ENCODE results near the gene ENOX1.

The ENOX1 gene

DNA sequence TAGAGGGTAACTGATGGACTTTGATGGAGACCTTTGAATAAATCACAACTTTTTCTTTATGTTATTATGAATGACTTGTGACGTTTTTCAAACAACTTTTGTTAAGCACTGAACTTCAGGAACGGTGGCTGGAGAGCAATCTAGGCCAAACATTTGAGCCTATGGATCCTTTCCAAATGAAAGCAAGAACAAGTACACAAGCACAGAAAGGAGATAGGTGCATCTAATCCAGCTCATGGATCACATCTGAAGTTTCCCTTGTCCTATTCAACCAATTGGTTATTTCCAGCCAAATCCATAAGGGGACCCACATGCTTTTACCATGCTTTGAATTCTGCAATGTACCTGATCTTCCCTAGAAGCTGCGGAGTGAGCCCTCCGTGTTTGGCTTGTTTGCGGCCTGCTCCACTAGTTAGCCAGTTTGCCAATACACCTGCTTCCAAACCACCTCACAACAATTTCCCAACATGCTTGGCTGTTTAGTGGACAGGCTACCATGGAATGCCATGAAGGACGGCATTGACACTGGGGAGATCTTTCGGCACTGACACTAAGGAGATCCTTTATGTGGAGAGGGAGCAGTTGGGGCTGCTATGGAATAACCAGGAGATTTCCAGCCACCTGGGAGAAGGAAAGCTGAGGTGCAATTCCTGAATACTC lies 447.5 kb downstream of the ENOX1 start:
- no peak for DNase-seq

DNA sequence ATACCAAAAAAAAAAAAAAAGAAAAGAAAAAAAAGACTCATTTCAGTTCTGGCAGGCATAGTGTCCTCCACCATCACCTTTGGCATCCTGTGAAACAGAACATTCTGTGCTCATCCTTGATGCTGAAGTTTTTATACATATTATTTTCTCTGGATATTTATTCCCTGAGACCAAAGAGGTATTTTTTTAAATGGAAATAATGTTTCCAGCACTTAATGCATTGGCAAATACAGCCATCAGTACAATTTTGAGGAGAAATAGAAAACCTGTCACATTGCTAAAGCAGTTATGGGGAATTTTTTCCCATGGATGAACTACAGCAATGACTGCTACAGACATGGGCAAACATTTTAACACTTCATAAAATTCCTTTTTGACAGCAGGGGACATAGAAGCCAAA lies 451.0 kb downstream of the ENOX1 start:
- no peak for DNase-seq

- no peak for DNase-seq
Observed at GRCh38 chr13:43333176-43333575, 453.6 kb downstream of the ENOX1 start.

DNA sequence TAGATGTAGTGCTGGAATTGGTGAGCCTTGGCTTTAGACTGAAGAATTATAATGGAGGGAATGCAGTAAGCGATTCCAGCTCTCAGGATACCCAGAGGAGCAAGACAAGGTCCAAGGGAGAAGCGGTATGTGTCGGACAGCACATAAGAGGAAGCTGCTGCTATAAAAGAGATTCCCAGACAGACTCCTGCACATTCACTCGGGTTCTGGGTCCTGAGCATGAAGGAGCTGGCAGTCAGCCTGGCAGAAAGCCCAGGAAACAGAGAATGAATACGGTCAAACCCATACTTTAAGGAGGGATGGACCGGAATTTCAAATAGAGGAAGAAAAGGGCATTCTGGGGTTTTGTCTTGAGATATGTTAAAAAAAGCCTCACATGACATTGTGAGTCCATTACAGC lies 455.1 kb downstream of the ENOX1 start:
- DNase-seq, result no peak

DNA sequence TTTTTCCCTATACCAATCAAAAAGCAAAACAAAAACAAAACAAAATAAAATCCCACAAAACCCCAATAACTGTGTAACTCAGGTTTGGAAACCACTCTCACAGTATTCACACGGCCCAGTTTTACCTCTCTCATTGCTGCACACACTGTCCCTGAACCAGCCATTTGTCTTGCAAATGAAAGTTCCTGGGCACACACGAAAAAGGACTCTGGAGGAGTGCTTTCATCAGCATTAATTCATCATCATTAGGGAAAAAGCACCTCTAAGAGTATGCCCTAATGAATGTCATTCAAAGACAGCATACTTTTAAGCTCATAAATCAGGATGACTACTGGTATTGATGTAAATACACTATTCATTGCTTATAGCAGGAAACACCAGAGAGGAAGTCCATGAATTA lies 457.1 kb downstream of the ENOX1 start:
- no peak for DNase-seq

DNA sequence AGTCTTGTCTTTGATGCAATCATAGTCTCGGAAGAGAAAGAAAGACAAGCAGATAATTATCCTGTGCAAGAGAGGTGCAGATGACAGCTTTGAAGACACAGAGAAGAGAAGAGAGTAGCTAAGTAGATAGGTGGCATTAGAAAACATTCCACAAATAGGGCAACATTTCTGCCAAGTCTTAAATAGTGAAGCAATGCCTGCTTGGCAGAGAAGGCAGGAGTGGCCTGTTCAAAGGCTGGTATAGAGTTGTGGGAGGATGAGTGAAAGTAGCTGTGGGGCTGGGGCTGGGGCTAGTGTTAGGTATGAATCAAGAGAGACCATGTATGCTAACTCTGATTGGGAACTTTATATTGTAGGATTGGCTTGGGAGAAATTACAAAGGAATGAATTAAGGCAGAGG lies 457.9 kb downstream of the ENOX1 start:
- DNase-seq, result no peak

- no peak for DNase-seq
Observed at GRCh38 chr13:43326100-43326499, 460.7 kb downstream of the ENOX1 start.

- no peak for DNase-seq
Observed at GRCh38 chr13:43325636-43326035, 461.1 kb downstream of the ENOX1 start.

DNA sequence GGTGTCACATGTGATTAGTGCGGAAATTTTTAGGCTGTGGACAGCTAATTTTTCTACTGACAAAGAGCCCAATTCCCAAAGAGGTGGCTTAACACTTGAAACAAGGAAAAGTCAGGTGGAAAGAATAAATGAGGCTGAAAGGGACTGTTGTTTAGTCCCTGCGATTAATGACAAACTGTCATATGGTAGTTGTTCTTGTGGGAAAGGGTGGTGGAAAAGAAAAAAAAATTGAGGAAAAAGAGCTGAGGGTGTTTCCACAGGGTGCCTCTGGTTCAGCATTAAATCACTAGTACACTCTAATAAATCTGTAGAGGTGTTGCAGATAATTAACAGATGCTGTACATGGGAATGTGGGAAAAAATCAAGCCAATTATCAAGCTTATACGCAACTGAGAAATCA lies 462.6 kb downstream of the ENOX1 start:
- DNase-seq, result no peak

DNA sequence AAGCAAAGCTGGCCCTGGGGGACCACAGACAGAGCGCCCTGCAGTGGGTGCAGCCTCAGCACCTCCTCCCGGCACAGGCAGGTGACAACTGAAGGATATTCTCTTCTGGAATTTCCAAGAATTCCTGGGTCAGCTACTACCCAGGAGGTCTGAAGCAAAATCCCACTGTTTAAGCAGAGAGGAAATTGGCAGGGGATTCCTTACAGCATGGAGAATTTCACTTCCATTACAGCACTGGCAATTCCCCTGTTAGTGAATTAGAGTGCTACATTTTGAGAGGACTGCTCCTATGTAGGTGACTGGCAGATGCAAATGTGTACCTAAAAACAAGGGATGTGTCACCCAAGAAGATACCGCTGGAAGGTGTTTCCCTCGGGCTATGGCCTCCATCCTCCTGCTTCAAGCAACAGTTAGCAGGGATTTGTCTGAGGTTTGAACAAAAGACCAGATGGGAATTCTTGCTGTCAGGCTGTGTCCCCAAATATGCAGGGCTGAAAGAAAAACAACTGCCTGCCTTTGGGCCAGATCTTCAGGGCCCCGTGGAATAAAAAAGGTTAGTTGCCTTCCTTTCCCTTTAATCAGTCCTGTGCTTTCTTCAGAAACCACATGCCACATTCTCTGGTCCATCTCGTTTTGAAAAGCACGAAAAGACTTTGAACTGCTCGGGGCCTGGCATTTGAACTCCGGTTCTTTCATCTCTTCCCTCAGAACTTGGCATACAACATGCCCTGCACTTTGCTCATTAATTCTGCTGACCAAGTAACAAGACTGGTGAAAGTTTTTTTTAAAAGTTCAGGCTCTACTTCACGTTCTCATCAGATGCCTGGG lies 466.9 kb downstream of the ENOX1 start:
- DNase-seq, result no peak

DNA sequence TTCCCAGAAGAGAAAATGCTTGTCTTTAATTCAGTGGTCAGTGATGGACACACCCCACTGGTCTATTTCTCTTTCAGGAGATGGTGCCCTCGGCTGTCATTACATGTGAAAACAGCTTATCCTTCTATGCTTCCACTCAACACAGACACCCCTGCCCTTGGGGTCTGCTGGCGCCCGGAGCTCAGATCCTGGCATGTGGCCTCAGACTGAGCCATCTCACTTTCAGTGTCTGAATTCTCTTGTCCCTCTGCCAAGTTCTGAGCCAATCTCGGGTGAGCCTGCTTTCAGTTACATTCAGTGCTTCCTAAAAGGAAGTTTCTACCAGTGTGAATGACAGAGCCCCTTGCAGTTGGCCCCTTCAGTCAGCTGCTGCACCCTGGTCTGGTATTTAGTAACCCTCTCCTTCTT lies 469.8 kb downstream of the ENOX1 start:
- no peak for DNase-seq

- DNase-seq, result no peak
Observed at GRCh38 chr13:43316281-43316680, 470.5 kb downstream of the ENOX1 start.

GRCh38 chr13:43315522-43315921 lies 471.2 kb downstream of the ENOX1 start:
- DNase-seq, result no peak

- no peak for DNase-seq
Observed at GRCh38 chr13:43309311-43309710, 477.5 kb downstream of the ENOX1 start.

GRCh38 chr13:43307921-43308433 lies 478.8 kb downstream of the ENOX1 start:
- no peak for DNase-seq

- DNase-seq, result no peak
Observed at GRCh38 chr13:43307221-43307920, 479.4 kb downstream of the ENOX1 start.

DNA sequence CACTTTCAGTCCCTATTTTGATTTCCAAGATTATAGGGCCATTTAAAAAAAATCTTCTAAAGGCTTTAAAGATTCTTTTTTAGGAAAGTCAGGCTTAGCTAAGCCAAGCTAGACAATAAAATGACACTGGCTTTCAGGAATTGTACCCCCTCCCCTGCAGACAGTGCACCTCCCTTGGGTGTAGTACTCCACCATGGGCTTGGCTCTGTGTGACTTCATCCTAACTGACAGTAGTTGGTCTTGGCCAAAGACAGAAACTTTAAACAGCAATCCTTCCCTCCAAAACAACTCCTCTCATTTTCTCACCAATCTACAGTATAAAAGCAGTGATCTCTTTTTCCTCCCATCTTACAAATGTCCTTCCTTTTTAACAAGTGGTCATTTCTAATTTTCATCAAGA lies 480.4 kb downstream of the ENOX1 start:
- no peak for DNase-seq

DNA sequence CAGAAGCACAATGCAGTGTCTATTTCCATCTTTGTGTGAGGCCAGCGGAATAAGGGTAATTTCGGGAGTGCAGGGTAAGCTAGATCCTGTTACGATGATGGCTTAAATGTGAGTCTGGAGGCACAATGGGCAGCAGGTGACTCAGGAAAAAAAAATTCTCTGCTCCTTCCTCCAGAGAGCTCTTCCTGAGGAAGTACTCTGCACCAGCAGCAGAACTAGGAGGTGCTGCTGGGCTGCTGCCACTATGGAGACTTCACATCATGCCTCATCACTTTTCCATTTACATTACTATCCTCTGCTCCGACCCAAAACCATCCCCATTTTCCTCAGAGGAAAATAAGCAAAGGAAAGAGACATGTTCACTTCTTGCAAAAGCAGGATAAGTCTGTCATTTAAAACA lies 481.4 kb downstream of the ENOX1 start:
- no peak for DNase-seq

DNA sequence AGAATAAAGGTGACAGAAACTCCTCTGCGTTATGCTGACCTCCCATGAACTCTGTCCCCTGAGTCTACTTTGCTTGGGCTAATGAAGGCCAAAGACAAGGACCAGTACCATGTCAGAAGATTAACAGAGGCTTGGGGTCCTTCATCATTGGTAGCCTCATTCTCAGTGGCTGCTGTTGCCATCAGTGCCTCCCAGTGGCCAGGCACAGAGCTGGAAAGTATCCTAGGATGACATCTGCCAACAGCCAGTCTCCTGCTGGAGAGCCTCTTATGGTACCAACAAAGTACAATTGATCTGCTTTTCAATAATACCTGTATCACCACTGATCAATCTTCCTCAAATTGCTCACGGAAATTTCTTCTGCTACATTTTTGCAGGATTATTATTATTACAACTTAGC lies 481.8 kb downstream of the ENOX1 start:
- no peak for DNase-seq

GRCh38 chr13:43304449-43304848 lies 482.3 kb downstream of the ENOX1 start:
- no peak for DNase-seq

- DNase-seq, result no peak
Observed at GRCh38 chr13:43303033-43303729, 483.6 kb downstream of the ENOX1 start.

DNA sequence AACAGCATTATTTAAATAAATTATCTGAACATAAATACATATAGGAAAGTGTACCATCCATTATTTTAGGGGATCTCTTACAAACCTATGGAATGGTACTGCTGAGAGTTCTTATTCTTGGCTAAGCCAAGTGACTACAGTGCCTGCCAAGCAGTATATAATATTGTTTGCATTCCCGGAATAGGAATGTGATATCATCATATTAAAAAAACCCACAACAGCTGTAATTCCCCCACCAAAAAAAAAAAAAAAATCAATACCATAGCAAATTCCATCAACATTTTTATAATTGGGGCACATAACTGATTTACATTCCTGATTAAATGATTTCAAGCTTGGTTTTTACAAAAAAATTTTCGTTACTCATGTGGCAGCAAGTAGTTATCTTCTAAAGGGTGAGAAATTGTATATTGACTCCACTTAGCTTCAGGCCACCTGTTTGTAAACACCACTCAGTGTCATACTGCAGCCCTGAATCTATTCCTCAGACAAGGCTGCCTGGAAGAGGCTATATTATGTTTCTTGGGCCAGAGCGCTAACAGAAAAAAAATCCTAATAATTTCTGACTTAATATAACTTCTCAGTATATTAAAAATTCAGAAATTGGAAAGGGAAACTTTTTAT lies 485.3 kb downstream of the ENOX1 start:
- no peak for DNase-seq

DNA sequence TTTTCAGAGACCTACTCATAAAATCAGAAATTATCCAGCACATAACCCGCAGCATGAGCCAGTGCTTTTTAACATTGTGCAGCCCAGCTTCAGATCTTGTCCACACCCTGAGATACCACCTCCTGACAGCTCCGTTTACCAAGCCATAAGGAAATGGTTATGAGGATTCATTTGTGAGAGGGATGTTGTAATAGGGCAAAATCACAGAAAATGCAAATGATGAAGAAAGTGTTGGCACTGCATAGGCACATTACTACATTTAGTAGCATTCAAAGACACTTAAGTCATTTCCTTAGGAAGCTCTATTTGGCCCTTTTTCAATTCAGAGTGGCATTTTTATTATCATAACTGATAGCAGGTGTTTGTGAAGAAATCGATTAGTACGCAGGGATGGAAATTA lies 485.9 kb downstream of the ENOX1 start:
- no peak for DNase-seq
